Measurements from ENCODE around the gene TNFSF4. TPM values are rescaled to one million over a fixed set of nuclear protein-coding genes. Genes with fewer than 3 reads are reported as not detected.

The TNFSF4 gene
- total and polyA plus RNA-seq, 12 donors = 0.79 to 3.6 (median 1.6) TPM

GRCh38 chr1:173210283-173210682 is 3.2 kb upstream of the TNFSF4 start:
- H3K27me3 ChIP-seq = no peaks in the 10 kb centered on the region
- no peaks in the 10 kb centered on the region for H3K36me3 ChIP-seq (replicated peaks in 1 of 2)
- no peak overlapping the region for H3K4me3 ChIP-seq
- intact Hi-C loops (cut with DNase I) = no loop called here
- no peak for TF ChIP-seq POLR2A (IDR thresholded peaks at IDR 0.05)
- no peak for TF ChIP-seq CTCF (IDR thresholded peaks at IDR 0.05)
- H3K9me3 ChIP-seq (replicated peaks in 1 of 3) = no peaks in the 10 kb centered on the region
- peaks cover 11 to 25% of the 10 kb centered on the region in 2 donors for H3K4me1 ChIP-seq (replicated peaks in 1 of 2)
- no peak for DNase-seq
- WGBS, 4 donors = 75 to 76% (median 75%) methylated on average over 2 of the region's 2 CpGs
- H3K27ac ChIP-seq = no peak overlapping the region

GRCh38 chr1:173208868-173209267 is 1.7 kb upstream of the TNFSF4 start:
- no peak overlapping the region for H3K4me3 ChIP-seq
- TF ChIP-seq POLR2A (IDR thresholded peaks at IDR 0.05) (no peak), CTCF (IDR thresholded peaks at IDR 0.05) (no peak)

GRCh38 chr1:173208146-173208545 is 1.0 kb upstream of the TNFSF4 start:
- no peaks in the 10 kb centered on the region for H3K27me3 ChIP-seq
- no peak for DNase-seq
- H3K27ac ChIP-seq = no peak overlapping the region
- peaks cover 11 to 28% of the 10 kb centered on the region in 2 donors for H3K4me1 ChIP-seq (replicated peaks in 1 of 2)
- TF ChIP-seq CTCF (IDR thresholded peaks at IDR 0.05) (no peak), POLR2A (IDR thresholded peaks at IDR 0.05) (no peak)
- no peaks in the 10 kb centered on the region for H3K36me3 ChIP-seq (replicated peaks in 1 of 2)
- intact Hi-C loops (cut with DNase I) = loop anchor here in 1 of 2 donors (10.0 kb wide), 2 partner anchors 383 to 463 kb away; no protein-coding TSS in a partner anchor
- H3K4me3 ChIP-seq = no peak overlapping the region
- 82 to 87% (median 84%) methylated on average over 1 of the region's 1 CpG for WGBS, 4 donors
- H3K9me3 ChIP-seq (replicated peaks in 1 of 3) = no peaks in the 10 kb centered on the region

More at GRCh38 chr1:173208868-173209267, 1.7 kb upstream of the TNFSF4 start:
- H3K4me1 ChIP-seq (replicated peaks in 1 of 2) = peaks cover 11 to 28% of the 10 kb centered on the region in 2 donors
- H3K36me3 ChIP-seq (replicated peaks in 1 of 2) = no peaks in the 10 kb centered on the region
- H3K27me3 ChIP-seq = no peaks in the 10 kb centered on the region
- no peaks in the 10 kb centered on the region for H3K9me3 ChIP-seq (replicated peaks in 1 of 3)
- 75 to 88% (median 79%) methylated on average over 4 of the region's 4 CpGs for WGBS, 4 donors
- H3K27ac ChIP-seq = no peak overlapping the region
- no peak for DNase-seq
- intact Hi-C loops (cut with DNase I) = loop anchor here in 1 of 2 donors (10.0 kb wide), 2 partner anchors 384 to 464 kb away; no protein-coding TSS in a partner anchor

GRCh38 chr1:173205146-173206051 is 1.7 kb downstream of the TNFSF4 start:
- no peaks in the 10 kb centered on the region for H3K9me3 ChIP-seq (replicated peaks in 1 of 3)
- H3K27me3 ChIP-seq = no peaks in the 10 kb centered on the region
- DNase-seq = peak; percentile 41 to 74 (median 60)
- intact Hi-C loops (cut with DNase I) = loop anchor here in 1 of 2 donors (10.0 kb wide), 2 partner anchors 381 to 461 kb away; no protein-coding TSS in a partner anchor
- no peak overlapping the region for H3K27ac ChIP-seq
- no peak for TF ChIP-seq CTCF (IDR thresholded peaks at IDR 0.05)
- no peak for TF ChIP-seq POLR2A (IDR thresholded peaks at IDR 0.05)
- H3K36me3 ChIP-seq (replicated peaks in 1 of 2) = no peaks in the 10 kb centered on the region
- H3K4me1 ChIP-seq (replicated peaks in 1 of 2) = peaks cover 11 to 28% of the 10 kb centered on the region in 2 donors
- 41 to 53% (median 46%) methylated on average over 7 of the region's 7 CpGs for WGBS, 4 donors
- no peak overlapping the region for H3K4me3 ChIP-seq
